KOPT-K1 (cell line): ENCODE data around the gene KANTR.
"Not testable (repeated sequence)": the region's sequence is repeated elsewhere in the genome, so short reads cannot be mapped to it uniquely, and the experiment has no call there.

ENCODE experiments used
- H3K27ac ChIP-seq: fragments of 200-600 bp; sonication (generic); 2 replicates; pipeline ENCODE4 v1.5.1; 2016; ENCODE audit warnings: antibody characterized with exemption, mild to moderate bottlenecking, low read depth, low read length; ENCODE audit not compliant: poor library complexity, severe bottlenecking
- H3K36me3 ChIP-seq: fragments of 200-600 bp; sonication (generic); 2 replicates; pipeline ENCODE4 v1.5.1; 2017; ENCODE audit warnings: antibody characterized with exemption, mild to moderate bottlenecking, low read length, moderate library complexity; ENCODE audit not compliant: insufficient read depth
- H3K9me3 ChIP-seq: fragments of 200-600 bp; sonication (generic); 2 replicates; pipeline ENCODE4 v1.5.1; 2017; ENCODE audit warnings: antibody characterized with exemption, low read length, mild to moderate bottlenecking; ENCODE audit not compliant: insufficient read depth, poor library complexity, severe bottlenecking

The KANTR gene

DNA sequence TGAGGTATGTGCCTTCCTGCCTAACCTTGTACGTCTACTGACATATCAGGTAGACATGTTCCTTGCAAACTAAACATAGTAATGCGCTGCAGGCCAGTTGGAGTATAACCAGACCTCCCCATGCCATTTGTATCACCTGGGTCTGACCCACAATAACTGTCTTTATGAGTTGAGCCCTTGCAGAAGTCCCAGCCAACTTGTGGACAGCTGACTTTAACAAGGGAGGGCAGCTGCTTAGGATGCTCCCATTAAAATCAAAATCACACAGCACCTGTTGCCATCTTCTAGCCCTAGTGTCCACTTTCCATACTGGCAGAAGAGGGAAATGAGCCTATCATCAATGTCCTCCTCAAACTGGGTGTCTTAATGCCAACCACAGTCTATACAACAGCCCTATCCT lies 41.6 kb downstream of the KANTR start:
- Histone ChIP-seq H3K36me3 (no peaks in the 10 kb centered on the region; the same call in none of the 2 replicates), H3K27ac (no peak overlapping the region), H3K9me3 (no peaks in the 10 kb centered on the region)

DNA sequence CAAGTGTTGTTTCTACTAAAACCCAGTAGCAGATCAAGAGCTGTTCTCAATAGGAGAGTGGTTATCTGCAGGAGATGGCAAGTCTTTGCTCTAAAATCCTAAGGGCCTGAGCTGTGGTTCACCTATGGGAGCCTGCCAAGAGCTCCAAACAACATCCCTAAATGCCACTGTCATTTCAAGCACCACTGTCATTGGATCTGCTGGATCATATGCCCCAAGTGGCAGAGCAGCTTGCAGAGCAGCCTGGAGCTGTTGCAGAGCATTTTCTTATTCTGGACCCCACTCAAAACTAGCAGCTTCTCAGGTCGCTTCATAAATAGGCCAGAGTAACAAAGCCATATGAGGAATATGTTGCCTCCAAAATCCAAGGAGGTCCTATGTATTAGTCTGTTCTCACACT lies 59.6 kb downstream of the KANTR start:
- Histone ChIP-seq H3K36me3 (no peaks in the 10 kb centered on the region), H3K9me3 (no peaks in the 10 kb centered on the region), H3K27ac (no peak overlapping the region)

DNA sequence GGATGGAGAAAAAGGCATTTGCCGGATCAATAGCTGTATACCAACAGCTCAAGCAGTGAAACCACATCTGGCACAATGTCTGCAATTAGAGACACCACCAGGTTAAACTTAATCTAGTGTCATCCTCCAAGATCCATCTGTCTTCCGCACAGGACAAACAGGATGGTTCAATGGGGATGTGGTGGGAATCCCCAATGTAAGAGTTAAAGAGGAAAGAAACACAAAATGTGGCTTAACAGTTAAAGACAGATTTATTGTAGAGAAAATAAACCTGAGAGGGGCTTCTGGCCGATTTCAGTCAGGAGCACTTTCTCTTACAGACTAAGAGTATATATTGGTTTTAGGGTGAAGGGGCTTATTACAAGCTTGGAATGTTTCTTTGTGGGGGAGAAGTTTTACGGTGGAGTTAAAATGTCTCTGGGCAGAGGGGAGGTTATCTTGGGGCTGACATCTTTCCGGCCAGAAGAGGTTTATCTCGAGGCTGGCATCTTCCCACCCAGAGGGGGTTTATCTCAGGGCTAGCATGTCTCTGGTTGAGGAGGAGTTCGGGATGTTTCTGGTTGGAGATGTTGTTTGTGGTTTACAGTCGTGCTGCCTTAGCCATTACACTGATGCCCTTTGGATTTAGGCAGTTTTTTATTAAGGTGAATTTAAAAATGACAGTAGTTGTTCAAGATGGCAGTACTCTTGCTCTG lies 61.7 kb downstream of the KANTR start:
- Histone ChIP-seq H3K9me3 (no peaks in the 10 kb centered on the region), H3K36me3 (no peaks in the 10 kb centered on the region), H3K27ac (no peak overlapping the region)

DNA sequence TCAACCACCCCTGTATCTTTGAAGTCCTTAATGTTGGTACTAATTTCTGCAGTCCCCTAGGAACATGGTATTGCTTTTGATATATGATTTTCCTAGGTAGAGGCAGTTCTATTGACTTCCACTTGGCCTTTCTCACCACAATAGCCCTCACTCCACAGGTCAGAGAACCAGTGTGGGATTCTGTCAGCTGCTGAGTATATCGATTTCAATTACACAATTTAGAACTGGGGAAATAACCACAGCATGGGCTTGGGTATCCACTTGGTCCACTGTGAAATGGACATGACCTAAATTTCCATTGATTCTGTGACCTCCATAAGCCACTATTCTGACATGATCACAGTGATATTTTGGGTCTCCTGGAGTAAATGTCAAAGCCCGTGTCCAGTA lies 62.3 kb downstream of the KANTR start:
- H3K27ac ChIP-seq, result no peak overlapping the region
- no peaks in the 10 kb centered on the region for H3K9me3 ChIP-seq
- H3K36me3 ChIP-seq, result no peaks in the 10 kb centered on the region

DNA sequence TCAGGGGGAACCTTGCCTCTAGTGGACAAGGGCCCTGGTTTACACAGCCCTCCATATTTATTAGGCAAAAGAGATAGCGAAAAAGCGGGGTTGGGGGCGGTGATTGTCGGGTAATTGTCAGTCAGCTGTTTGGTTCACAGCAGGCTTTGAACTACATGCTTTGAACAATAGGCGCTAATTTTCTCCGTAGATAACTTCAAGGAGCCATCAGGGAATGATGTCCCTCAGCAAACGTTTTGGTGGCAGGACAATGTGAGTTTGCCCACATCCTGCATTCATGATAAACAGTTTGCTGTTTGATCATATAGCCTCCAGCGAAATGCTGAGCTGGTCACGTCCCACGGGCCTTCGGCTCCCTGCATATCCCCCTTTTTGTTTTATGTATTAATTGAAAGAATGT lies 65.2 kb downstream of the KANTR start:
- Histone ChIP-seq H3K36me3 (no peaks in the 10 kb centered on the region), H3K27ac (no peak overlapping the region), H3K9me3 (no peaks in the 10 kb centered on the region)

DNA sequence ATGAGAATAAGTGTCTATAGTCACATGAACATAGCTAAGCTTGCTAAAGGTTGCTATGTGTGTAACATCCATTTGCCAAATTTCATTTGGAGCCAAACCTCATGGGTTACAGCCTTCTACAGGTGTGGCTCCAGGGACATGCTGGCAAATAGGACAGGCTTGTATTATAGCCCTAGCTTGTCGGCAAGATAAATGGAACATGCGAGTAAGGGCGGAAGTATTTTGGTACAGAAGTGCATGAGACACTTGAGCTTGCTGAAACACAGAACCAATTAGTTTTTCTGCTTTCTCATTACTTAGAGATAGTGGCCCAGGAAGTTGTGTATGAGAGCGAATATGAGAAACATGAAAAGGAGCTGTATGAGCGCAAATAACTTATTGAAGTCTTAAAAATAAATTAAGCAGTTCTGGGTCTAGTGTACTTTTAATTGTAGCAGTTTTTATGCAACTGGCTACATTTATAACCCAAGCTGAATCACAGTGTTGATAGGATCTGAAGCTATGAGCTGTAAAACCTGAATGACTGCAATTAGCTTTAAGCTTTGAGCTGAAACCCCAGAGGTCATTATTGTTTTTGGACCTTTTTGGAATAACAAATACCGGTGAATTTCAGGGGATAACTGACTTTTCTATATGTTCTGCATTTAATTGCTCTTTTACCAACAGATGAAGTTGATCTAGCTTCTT lies 66.5 kb downstream of the KANTR start:
- Histone ChIP-seq H3K27ac (no peak overlapping the region), H3K9me3 (no peaks in the 10 kb centered on the region), H3K36me3 (no peaks in the 10 kb centered on the region)

DNA sequence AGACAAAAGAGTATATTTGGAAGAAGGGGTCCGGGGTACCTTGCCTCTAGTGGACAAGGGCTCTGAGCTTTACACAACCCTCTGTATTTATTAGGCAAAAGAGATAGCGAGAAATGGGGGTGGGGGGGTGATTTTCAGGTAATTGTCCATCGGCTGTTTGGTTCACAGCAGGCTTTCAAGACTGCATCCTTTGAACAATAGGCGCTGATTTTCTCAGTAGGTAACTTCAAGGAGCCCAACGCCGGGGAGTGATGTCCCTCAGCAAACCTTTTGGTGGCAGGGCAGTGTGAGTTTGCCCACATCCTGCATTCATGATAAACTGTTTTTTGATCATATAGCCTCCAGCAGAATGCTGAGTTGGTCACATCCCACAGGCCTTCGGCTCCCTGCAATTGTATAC lies 69.5 kb downstream of the KANTR start:
- no peak overlapping the region for H3K27ac ChIP-seq
- H3K36me3 ChIP-seq, result no peaks in the 10 kb centered on the region
- no peaks in the 10 kb centered on the region for H3K9me3 ChIP-seq

DNA sequence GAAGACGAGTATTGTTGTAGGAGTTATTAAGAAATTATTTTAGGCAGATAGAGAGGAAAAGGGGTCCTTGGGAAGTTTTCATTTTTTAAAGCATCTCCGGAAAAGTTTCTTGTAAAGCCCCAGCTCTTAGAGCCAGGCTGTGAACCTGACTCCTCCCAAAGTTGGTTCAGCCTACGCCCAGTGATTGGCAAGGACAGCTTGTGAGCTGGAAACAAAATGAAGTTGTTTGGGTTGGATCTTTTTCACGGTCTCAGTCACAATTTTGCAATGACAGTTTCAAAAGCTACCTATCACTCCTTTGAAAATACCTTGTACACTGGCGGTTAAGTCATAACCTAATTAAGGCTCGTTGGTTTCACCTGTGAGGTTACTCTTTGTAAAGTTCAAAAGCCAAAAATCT lies 70.6 kb downstream of the KANTR start:
- H3K9me3 ChIP-seq, H3K36me3 ChIP-seq, H3K27ac ChIP-seq: not testable (repeated sequence)

DNA sequence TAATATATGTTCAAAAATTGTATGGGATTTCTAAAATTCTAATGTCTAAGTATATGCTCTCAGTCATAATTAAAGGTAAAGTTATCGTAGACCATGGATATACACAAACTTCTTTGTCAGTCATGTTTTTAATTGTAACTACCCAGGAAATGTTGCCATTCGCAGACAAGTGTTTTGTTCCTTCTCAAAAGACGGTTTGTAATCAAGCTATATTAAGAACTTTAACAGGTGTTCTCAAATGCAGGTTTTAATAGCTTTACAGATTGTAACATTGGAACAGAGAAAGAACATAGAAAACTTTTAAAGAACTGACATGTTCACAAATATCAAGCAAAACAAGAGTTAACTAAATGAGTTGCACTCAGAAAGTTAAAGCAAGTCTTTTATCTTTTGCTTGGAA lies 72.2 kb downstream of the KANTR start:
- Histone ChIP-seq H3K36me3 (no peaks in the 10 kb centered on the region), H3K9me3 (no peaks in the 10 kb centered on the region), H3K27ac (no peak overlapping the region)

DNA sequence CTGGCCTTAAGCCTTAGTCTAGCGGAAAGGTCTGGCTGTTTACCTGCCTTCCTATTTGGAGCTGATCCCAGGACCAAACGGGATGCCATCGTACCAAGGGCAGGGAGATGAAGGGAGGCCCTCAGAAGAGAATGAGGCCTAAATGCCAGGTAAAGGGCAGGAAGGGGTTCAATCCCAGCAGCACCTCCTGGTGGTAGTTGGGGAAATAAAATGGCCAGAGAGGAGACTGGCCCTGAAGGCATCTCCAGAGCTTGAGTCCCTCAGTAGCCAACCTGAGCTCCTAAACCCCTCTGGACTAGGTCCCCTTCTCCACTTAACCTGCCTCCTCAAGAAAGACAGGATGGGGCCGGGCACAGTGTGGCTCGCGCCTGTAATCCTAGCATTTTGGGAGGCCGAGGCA lies 77.4 kb downstream of the KANTR start:
- Histone ChIP-seq H3K36me3 (no peaks in the 10 kb centered on the region), H3K9me3 (no peaks in the 10 kb centered on the region), H3K27ac (no peak overlapping the region)
